ENCODE data around the gene HARBI1.

The HARBI1 gene

GRCh38 chr11:46633291-46634217 is 16.5 kb upstream of the HARBI1 start:
- no peak for DNase-seq (ENCODE audit: low read depth)

- no peak for DNase-seq (ENCODE audit: low read depth)
These were observed 15.5 kb upstream of the HARBI1 start for GRCh38 chr11:46632502-46632901.

- no peak for DNase-seq (ENCODE audit: low read depth)
These were observed 14.6 kb upstream of the HARBI1 start for GRCh38 chr11:46631676-46632075.

DNA sequence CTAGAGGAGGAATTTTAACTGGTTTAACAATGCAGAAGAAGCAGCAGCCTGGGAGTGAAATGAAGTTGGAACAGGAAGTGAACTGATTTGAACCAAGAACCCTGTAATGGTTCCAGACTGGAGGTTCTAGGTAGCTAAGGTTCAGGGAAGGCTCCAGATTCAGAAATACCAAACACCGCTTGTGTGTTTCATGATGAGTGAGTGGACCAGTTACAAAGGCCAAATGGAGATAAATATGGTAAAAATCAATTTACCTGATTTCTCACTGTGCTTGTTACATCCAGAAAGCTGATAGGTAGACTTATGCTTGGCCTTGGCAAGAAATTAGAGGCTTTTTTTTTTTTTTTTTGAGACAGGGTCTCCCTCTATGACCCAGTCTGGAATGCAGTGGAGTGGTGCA is 13.2 kb upstream of the HARBI1 start:
- no peak for DNase-seq (ENCODE audit: low read depth)

- DNase-seq (ENCODE audit: low read depth): no peak
These were observed 11.9 kb upstream of the HARBI1 start for GRCh38 chr11:46628961-46629360.

- no peak for DNase-seq (ENCODE audit: low read depth)
These were observed 8.4 kb upstream of the HARBI1 start for GRCh38 chr11:46625406-46625805.

DNA sequence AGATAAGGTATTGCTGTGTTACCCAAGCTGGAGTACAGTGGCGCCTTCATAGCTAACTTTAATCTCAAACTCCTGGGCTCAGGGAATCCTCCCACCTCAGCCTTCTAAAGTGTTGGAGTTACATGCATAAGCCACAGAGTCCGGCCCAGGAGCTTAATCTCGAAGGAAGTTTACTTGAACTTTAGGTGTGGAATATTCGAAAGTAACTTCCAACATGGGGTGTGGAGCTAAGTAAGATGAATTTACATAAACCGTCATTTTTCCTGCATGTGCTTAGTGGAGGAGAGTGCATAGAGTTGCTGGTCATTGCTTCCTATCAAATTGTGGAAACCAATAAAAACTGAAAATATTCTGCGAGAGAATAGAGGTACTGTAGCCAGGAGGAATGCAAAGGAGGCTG is 1.8 kb upstream of the HARBI1 start:
- DNase-seq (ENCODE audit: low read depth): no peak

DNA sequence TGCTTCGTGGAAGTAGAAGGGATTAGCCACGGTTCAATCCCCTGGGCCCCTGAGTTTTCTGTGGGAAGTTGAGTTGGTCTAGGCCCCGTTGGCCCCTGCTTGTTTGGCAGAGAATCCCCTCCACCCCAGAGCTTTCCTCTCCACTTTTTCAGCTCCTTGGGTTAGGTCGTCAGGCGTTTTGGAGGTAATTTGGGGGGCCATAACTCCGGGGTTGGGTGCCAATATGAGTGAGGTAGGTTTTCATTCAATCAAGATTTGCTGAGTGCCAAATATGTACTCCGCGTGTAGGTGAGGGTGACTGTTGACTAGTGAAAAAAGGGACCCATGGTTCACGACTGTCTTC is 916 bp upstream of the HARBI1 start:
- DNase-seq (ENCODE audit: low read depth): no peak

DNA sequence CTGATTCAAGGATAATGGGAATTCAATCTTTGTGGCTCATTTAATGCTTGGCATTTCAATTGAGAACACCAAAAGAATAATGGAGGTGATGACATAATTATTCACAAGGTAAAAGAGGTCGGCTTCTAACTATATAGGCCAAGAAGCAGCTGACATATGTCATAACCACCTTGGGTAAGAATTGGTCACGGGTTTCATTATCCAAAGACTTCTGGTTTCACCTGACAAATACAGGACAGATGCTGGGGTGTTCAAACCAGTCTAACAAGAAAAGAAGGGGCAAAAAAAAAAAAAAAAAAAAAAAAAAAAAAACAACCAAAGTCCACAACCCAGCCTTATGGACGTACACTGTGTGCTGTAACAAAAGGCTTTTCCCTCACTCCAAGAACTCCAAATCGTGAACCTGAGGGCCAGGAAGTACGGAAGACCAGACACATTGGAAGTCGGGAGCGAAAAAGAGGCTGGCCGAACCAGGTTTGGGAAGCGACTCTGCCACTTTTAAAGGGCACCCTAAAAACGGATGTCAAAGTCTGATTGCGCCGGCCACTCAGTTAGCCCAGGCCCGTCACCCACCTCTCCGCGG is 385 bp downstream of the HARBI1 start:
- no peak for DNase-seq (ENCODE audit: low read depth)

DNA sequence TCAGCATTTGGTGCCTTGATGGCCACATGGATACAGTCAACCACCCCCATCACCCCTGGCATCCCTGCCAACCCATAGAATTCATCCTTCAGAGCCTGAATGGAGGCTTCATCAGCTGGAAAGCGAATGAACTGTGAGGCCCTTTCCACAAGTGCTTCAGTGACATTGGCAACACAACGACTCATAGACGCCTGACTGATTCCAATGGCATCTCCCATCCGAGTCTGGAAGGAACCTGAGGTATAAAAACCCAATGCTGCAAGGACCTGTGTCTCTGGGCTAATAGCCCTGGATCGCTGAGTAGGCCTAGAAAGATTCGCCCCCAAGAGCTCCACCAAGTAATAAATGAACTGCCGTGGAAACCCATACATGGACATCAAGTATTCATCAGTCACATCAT is 1.3 kb downstream of the HARBI1 start:
- DNase-seq (ENCODE audit: low read depth): no peak

GRCh38 chr11:46612326-46612725 is 4.7 kb downstream of the HARBI1 start:
- DNase-seq (ENCODE audit: low read depth): no peak

- no peak for DNase-seq (ENCODE audit: low read depth)
These were observed 5.3 kb downstream of the HARBI1 start for GRCh38 chr11:46611526-46612304.

DNA sequence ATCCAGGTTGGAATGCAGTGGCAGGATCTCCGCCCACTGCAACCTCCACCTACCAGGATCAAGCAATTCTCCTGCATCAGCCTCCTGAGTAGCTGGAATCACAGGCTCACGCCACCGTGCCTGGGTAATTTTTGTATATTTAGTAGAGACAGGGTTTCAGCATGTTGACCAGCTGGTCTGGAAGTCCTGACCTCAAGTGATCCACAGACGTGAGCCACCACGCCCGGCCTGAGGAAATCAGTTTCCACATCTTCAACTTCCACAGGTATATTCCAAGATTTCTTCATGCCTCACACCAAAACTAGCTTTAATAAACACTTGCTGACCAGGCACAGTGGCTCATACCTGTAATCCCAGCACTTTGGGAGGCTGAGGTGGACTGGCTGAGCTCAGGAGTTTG is 7.6 kb downstream of the HARBI1 start:
- DNase-seq (ENCODE audit: low read depth): no peak

DNA sequence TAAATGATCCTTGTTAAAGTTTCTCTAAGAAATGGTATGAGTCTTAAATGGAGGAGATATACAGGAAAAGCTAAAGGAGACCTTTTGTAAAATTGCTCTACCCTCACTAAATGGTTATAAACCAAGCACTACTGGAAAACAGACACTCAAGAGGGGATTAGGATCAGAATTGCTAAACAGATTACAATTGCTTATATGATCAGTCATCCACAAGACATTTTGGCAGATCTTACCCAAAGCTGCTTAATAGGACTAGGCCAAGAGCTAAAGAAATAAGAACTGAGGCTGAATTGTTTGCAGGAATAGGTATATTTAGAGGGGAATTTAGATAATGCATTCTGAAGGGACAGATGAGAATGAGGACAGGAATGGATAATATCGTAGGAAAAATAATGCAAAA is 9.5 kb downstream of the HARBI1 start:
- DNase-seq (ENCODE audit: low read depth): no peak

GRCh38 chr11:46604796-46605195 is 12.2 kb downstream of the HARBI1 start:
- no peak for DNase-seq (ENCODE audit: low read depth)

DNA sequence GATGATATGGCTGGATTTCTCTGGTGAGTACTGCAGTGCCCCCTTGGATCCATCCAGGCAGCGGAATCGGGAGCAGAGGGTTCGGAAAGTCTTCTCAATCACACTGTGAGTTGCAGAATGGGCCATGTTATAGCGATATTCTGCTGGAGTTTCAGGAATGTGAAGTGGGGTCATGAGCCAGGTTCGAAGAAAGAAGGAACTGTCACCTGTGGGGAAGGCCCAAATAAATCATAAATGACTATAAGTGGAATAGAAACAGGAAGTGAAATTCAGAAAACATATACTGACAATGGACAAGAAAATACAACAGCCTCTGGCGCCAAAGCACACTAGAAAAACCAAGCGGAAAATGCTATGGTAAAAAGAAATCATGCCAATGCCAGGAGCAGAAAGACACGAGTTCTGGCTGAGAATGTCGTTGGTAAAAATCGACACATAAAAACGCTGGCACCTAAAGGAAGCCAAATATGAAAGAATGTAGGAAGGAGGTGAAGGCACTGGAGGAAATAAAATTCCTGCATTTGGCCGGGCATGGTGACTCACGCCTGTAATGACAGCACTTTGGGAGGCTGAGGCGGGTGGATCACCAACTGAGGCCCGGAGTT is 13.2 kb downstream of the HARBI1 start:
- DNase-seq (ENCODE audit: low read depth): no peak

- no peak for DNase-seq (ENCODE audit: low read depth)
These were observed 15.9 kb downstream of the HARBI1 start for GRCh38 chr11:46601129-46601528.

DNA sequence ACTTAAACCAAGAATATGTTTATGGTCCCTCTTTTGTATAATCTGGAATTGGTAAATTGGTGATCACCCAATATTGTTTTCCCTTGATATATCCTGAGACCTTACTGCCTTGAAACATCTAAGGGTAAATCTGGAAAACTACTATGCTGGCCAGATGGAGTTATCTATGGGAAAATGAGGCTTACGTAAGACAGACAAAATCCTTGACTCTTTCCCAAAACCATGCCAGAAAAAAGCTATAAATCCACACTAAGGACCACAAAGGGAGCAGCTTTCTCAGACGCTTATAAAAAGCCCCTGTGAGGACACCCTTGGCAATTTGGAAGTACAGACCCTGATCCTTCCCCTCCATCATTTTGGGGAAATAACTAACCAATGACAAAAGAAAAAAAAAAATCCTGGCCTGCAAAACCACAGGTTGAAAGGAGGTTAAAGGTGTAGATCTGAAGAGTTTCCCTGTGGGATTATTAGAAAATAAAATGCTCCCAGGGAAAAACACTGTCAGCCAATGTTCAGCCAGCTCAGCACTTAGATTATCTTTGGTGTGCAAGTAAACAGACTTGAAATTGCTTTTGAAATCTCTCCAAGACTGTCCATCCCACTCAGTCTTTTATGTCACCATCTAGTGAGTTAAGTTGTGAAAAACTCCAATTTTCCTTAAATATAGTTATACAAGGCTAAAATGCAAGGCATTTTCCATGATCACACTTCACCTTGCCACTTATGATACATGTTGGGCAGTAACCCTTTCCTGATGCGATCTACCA is 16.6 kb downstream of the HARBI1 start:
- no peak for DNase-seq (ENCODE audit: low read depth)

GRCh38 chr11:46599340-46600193 is 17.5 kb downstream of the HARBI1 start:
- no peak for DNase-seq (ENCODE audit: low read depth)

DNA sequence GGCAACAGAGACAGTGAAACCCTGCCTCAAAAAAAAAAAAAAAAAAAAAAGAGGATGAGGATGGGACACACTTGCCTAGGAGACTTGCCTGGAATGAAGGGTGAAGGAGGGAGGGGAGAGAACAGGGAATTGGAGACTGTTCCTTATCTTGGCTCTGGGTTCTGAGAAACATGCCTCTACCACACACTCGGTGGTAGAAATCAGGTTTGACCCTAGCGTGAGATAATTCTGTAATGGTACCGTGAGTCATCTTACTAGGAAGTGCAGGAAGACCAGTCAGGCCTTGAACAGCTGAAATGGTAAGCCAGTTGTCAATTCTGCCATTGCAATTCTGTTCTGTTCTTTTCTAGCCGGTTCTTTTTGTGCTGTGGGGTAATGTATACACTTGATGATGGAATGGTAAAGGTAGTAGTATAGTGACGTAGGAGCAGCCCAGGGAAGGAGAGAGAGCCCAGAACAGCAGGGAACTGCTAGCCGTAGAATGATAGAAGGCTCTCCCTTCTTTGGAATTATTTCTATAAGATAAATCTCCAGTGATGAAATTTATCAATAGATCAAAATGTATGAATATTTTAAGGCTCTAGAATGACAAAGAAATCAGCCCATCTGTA is 19.3 kb downstream of the HARBI1 start:
- DNase-seq (ENCODE audit: low read depth): no peak
